C4-2B (cell line): Measurements from ENCODE around the gene KASH5.

Experiments
- H3K27ac ChIP-seq: fragments of 450-650 bp; 2 replicates; pipeline ENCODE4 v1.5.1; 2017
- CTCF ChIP-seq: fragments of 450-650 bp; conservative IDR thresholded peaks from 2 replicates; pipeline ENCODE4 v1.5.1; 2017; ENCODE audit warnings: mild to moderate bottlenecking
- ZFX ChIP-seq: fragments of 450-650 bp; IDR thresholded peaks from 2 replicates; pipeline ENCODE4 v1.6.1; 2017

The KASH5 gene

DNA sequence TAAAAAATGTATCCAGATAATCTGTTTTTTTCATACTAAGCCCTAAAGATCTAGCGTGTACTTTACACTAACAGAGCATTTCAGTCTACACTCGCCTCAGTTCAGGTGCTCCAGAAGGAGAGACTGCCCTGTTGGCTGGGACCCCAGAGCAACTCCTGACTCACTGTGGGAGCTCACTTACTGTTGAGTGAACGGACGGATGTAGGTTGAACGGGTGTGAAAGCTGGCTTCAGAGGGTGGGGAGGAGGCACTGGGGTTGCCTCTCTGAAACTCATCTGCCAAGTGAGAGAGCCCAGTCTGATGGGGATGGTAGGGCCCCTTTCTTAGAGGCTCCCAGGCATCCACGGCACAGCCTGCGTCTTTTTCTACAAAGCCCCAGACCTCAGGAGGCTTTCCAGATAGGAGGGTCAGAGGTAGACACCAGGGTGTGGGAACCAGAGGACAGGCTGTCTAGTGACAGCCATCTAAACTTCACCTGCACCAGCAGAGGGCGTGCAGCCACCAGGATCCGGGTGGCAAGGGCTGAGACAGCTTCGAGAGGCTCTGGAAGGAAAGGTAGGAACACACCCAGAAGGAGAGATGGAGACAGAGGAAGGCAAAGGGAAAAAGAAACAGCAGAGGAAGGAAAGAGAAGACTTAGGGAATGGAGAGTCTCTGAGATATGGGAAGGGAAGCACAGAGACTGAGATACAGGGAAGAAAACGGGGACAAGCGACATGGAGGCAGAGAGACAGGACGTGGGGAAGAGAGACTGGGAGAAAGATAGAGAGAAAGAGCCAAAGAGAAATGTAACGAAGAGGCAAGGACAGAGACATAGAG lies 3.7 kb downstream of the KASH5 start:
- TF ChIP-seq ZFX: no peak
- peak; percentile 96 for TF ChIP-seq CTCF
- H3K27ac ChIP-seq: no peak overlapping the region

DNA sequence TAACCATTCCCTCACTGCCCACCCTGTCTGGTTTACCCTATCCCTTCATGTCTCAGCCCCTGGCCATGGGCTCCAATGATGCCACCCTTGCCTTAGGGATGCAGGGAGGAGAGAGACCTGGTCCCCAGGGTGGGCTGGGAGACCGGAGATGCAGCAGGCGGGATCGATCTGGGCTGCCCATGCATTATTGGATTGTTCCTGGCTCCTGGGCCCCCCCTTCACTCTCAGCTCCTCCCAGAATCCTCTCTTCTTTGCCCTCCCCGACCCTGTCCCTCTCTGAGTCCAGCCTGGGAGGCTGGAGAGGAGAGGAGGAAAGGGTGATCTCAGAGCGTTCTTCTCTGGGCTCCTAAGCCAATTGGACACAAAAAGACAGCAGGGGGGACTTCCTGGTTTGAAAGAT lies 5.8 kb downstream of the KASH5 start:
- H3K27ac ChIP-seq: no peak overlapping the region
- TF ChIP-seq CTCF (no peak), ZFX (no peak)

GRCh38 chr19:49395581-49396407 lies 7.7 kb downstream of the KASH5 start:
- H3K27ac ChIP-seq: no peak overlapping the region
- TF ChIP-seq CTCF (no peak), ZFX (no peak)

GRCh38 chr19:49396738-49397505 lies 8.9 kb downstream of the KASH5 start:
- no peak for TF ChIP-seq ZFX
- TF ChIP-seq CTCF: no peak

GRCh38 chr19:49398001-49398615 lies 10.1 kb downstream of the KASH5 start:
- TF ChIP-seq CTCF (no peak), ZFX (no peak)
- no peak overlapping the region for H3K27ac ChIP-seq

More at GRCh38 chr19:49396738-49397505, 8.9 kb downstream of the KASH5 start:
- H3K27ac ChIP-seq: no peak overlapping the region

DNA sequence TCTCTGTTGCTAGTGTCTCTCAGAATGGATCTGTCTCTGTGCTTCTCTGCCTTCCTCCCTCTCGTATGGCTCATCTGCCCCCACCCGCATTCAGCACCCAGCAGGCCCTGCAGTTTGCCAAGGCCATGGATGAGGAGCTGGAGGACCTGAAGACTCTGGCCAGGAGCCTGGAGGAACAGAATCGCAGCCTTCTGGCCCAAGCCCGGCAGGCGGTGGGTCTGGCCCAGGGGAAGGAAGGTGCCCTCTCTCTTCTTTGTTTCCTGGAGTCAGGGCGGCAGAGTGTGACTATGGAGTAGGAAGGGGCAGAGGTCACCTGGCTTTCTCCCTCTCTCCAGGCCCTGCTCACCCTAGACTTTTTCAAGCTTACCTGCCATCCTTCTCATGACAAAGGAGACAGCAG lies 10.9 kb downstream of the KASH5 start:
- no peak overlapping the region for H3K27ac ChIP-seq
- TF ChIP-seq ZFX (no peak), CTCF (no peak)
